T47D (cell line): ENCODE measurements around the gene TLL2.
A peak's percentile ranks its signal among the peaks of the same experiment; 100 is the strongest.
"Not testable (repeated sequence)": the region's sequence is repeated elsewhere in the genome, so short reads cannot be mapped to it uniquely, and the experiment has no call there.

ENCODE experiments used
- DNase-seq, 2 experiments: peaks; one replicate each; pipeline versions ENCODE4 v3.0.0 to v3.0.0-alpha.2; 2011 to 2012; ENCODE audit warnings: low read depth in 1 of 2, low spot score in 1 of 2
- JUND ChIP-seq: IDR thresholded peaks from 2 replicates; pipeline ENCODE4 v1.6.1; 2012; ENCODE audit warnings: low read depth
- in situ Hi-C: cut with HindIII; loops from 2 replicates; pipeline ENCODE4 v1.10.0; 2016; ENCODE audit warnings: low sequenced_read_pairs, low pct_unique_long_range_greater_than_20kb

Gene TLL2

DNA sequence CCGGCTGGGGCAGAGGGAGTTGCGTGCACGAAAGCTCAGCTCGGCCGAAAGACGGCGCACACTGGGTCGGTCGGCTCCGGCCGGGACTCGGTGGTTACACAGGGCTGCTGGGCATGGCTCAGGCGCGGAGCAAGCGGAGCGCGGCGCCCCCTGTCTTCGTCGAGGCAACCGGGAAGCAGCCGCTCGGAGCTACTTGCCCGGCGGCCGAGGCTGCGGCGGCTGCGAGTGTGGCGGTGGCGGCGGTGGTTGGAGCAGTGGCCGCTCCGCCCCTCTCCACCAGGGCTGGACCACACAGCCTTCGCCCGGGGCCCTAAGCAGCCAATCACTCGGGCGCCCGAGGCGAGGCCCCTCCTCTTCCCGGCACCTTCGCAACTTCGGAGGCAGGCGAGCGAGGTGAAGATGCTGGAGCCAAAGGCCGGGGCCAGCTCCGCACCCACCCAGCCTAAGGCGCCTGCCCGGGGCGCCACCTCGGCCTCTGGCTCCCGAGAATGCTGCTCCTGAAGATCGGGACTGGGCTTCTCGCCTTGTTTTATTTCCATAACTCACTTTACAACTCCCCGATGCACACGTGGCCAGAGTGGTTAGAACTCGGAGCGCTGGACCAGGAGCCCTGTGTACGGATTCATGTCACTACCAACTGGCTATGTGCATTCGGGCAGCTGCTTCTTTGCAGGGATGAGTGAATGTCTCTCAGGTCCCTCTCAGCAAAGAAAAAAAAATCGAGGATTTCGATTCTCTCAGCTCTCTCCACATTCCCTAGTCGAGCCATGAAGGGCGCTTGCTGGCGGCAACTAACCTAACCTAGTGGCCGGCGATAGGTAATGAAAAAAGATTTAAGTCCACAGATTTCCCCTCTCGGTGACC lies at the start of gene TLL2:
TLL2 (minus strand) TSS at position 229 of the 864 bp plus-strand sequence. CDS start 241 bp downstream, outside the sequence.
- TF ChIP-seq JUND, result no peak
- peak; percentile 92 to 93 for DNase-seq
- in situ Hi-C loops, result no loop called here

- no peak for TF ChIP-seq JUND
These were observed 47.5 kb upstream of the TLL2 start for GRCh38 chr10:96560966-96561887.

GRCh38 chr10:96560489-96560888 lies 46.8 kb upstream of the TLL2 start:
- TF ChIP-seq JUND, result no peak
- in situ Hi-C loops, result no loop called here
- DNase-seq, result no peak

More at GRCh38 chr10:96560966-96561887, 47.5 kb upstream of the TLL2 start:
- no peak for DNase-seq
- in situ Hi-C loops, result no loop called here

DNA sequence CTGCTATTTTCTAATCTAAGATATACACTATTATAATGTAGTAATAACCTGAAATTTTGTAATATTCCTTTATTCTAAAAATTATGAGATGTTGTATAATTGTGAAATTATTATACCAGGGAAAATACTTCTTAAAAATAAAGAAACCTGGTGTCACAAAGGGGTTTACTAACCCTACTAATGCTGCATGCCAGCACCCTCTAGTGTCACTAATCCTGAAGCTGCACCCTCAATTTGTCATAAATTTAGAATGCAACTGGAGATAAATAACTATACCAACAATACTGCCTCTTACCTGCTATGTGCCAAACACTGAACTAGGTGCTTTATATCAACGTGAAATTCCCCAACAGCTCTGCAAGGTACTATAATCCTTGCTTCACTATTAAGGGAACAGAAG lies 42.3 kb upstream of the TLL2 start:
- TF ChIP-seq JUND, result no peak
- DNase-seq, result peak; percentile 5 to 51
- in situ Hi-C loops, result no loop called here

DNA sequence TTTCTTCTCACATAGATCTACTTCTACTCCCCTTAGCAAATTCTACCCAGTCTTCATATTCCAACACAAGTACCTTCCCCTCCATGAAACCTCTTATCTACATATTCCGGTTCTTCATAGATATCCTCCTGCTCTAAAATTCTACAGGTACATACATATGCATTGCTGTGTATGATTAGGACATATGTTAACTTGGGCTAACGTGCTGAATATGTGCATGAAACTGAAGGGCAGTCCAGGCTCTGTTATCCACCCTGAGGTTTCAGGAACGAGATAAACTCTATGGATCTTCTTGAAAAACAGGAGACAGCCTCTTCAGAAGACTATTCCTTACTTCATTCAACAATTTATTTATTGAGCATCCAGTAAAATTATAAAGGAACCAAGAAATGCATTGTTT lies 41.6 kb upstream of the TLL2 start:
- in situ Hi-C loops, result no loop called here
- DNase-seq, result no peak
- TF ChIP-seq JUND, result no peak

GRCh38 chr10:96548589-96548988 lies 34.9 kb upstream of the TLL2 start:
- in situ Hi-C loops, result no loop called here
- TF ChIP-seq JUND, result no peak
- no peak for DNase-seq

DNA sequence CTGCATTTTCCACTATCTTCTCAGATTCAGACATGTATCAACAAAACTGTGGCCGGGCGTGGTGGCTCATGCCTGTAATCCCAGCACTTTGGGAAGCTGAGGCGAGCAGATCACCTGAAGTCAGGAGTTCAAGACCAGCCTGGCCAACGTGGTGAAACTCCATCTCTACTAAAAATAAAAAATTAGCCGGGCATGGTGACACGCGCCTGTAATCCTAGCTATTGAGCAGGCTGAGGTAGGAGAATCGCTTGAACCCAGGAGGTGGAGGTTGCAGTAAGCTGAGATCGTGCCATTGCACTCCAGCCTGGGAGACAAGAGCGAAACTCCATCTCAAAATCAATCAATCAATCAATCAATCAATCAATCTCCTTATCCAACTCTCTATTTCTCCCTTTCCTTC lies 31.8 kb upstream of the TLL2 start:
- in situ Hi-C loops, DNase-seq: not testable (repeated sequence)

- DNase-seq, result no peak
- in situ Hi-C loops, result no loop called here
- no peak for TF ChIP-seq JUND
These were observed 28.2 kb upstream of the TLL2 start for GRCh38 chr10:96541921-96542320.

DNA sequence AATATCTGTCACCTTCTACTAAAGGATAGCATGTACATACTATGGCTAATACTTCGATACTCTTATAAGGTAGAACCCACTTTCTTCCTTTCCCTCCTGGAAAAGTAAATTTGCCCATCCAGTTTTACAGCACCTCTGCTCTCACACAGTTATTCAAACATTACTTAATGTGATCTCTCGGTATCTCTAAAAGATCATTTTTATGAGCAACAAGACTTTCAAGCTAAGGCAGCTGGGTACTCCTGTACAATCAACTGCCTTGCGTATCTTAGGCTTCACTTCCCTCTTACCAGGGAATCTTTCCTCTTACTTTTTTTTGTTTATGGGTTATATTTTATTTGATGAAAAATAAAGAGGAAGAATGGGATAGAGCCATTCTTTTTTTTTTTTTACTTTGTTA lies 26.5 kb upstream of the TLL2 start:
- DNase-seq, result peak in 1 of 2 experiments; percentile 10
- in situ Hi-C loops, result no loop called here
- TF ChIP-seq JUND, result no peak

GRCh38 chr10:96538683-96539082 lies 25.0 kb upstream of the TLL2 start:
- in situ Hi-C loops, result no loop called here
- TF ChIP-seq JUND, result no peak
- DNase-seq, result no peak

DNA sequence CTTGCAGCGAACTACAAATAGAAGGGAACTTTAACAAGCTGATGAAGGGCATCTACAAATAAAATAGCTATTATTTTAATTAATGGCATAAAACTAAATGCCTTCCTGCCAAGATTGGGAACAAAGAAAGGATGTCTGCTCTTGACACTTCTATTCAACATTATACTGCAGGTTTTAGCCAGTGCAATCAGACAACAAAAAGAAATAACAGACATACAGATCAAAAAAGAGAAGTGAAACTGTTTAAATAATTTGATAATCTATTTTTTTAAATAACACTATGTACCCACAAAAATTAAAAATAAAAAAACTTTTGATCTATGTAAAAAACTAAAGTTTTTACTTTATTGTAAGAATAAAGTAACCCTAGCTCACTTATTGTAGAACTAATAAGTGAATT lies 22.4 kb upstream of the TLL2 start:
- no peak for DNase-seq
- no peak for TF ChIP-seq JUND
- in situ Hi-C loops, result no loop called here

DNA sequence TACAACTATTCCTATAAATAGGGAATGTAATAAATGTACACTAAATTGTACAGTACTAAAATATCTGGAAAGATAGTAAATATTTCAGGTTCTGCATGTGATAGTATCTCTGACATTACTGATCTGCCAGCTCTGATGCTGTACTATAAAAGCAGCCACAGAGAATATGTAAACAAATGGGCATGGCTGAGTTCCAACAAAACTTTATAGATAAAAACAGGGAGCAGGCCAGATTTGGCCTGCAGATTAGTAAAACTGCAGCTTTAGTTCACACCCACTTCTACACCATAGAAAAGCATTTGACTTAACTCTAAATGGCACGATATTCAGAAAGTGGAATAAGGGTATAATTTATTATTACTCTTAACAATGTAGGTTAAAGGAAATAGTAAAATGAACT lies 18.8 kb upstream of the TLL2 start:
- in situ Hi-C loops, result no loop called here
- DNase-seq, result peak in 1 of 2 experiments; percentile 29
- TF ChIP-seq JUND, result no peak

DNA sequence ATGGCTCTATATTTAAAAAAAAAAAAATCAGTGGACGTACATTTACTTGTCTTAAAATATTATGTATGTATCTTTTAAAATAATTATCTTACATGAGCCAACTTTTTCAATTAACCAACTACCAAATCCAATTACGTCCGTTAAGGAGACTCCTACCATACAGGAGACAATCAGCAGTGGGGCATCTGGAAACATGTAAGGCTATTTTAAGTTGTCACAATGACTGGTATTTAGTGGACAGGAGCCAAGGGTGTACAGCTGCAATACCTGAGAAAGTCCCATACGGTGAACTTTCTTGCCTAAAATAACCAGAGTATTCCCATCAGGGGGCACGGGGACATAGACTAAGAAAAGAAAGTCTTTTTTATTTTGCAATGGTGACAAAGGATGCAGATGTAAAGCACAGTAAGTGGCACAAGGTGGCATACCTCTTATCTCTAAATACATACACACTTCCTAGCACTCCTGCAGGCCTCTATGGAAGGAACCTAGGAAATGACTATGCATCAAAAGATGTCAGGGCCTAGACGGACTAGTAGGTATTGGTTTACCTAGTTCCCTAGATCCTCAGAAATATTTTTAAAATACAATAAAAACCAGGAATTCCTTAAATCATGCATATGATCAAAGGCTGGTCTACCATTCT lies 16.0 kb upstream of the TLL2 start:
- in situ Hi-C loops, result no loop called here
- DNase-seq, result no peak
- TF ChIP-seq JUND, result no peak
